ENCODE results near the gene MIA2. TPM values are rescaled to one million over a fixed set of nuclear protein-coding genes. Genes with fewer than 3 reads are reported as not detected.

MIA2 gene
- polyA plus RNA-seq, 1 of the 3 experiments (the other 2 are of a cell fraction): 2.6 TPM

GRCh38 chr14:39364509-39364908 lies 130.8 kb downstream of the MIA2 start:
- no peak overlapping the region for H2AFZ ChIP-seq (ENCODE audit: low read depth)
- ChIA-PET CTCF (no interaction called here), POLR2A (no interaction called here)
- H3K9ac ChIP-seq: no peak overlapping the region
- no peak for TF ChIP-seq SMC3 (IDR thresholded peaks at IDR 0.05; ENCODE audit: low read depth, low read length)
- no peak overlapping the region for H3K27ac ChIP-seq (ENCODE audit: low read depth in 2 of 2, low read length in 1 of 2)
- H3K4me1 ChIP-seq (ENCODE audit: control insufficient read depth in 1 of 2, insufficient read depth in 2 of 2, low read depth in 1 of 2, low read length in 1 of 2): no peaks in the 10 kb centered on the region
- H3K4me3 ChIP-seq (ENCODE audit: low read depth in 2 of 2, low read length in 1 of 2): no peak overlapping the region
- DNase-seq: no peak
- no peaks in the 10 kb centered on the region for H3K79me2 ChIP-seq (ENCODE audit: insufficient read depth)
- H4K20me1 ChIP-seq (ENCODE audit: insufficient read depth): no peaks in the 10 kb centered on the region
- no peaks in the 10 kb centered on the region for H3K9me2 ChIP-seq
- peaks cover 0 to 7% of the 10 kb centered on the region in 2 experiments for H3K36me3 ChIP-seq (replicated peaks in 1 of 2; ENCODE audit: control insufficient read depth in 1 of 2, insufficient read depth in 2 of 2, low read length in 1 of 2)
- H3K27me3 ChIP-seq (ENCODE audit: insufficient read depth): no peaks in the 10 kb centered on the region
- 75% methylated on average over 1 of the region's 1 CpG for WGBS (ENCODE audit: low lambda C conversion rate)
- no peaks in the 10 kb centered on the region for H3K9me3 ChIP-seq
- H3F3A ChIP-seq (replicated peaks; ENCODE audit: insufficient read depth): no peaks in the 10 kb centered on the region
- H3K4me2 ChIP-seq: no peak overlapping the region

DNA sequence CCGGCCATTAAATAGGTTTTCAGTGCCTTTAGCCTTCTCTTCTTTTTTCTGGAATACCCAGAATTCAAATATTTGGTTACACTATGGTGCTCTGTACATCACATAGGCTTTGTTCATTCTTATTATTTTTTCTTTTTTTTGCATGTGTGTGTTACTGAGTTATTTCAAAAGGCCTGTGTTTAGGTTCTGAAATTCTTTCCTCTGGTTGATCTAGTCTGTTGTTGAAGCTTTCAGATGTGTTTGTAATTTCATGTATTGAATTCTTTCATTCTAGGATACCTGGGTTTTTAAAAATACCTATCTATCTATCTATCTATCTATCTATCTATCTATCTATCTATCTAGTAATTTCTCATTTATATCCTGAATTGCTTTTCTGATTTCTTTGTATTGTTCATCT lies 131.6 kb downstream of the MIA2 start:
- Histone ChIP-seq H3K9me3 (no peaks in the 10 kb centered on the region), H3K27ac (ENCODE audit: low read depth in 2 of 2, low read length in 1 of 2) (no peak overlapping the region), H3K9ac (no peak overlapping the region), H3K4me2 (no peak overlapping the region), H3F3A (replicated peaks; ENCODE audit: insufficient read depth) (no peaks in the 10 kb centered on the region), H4K20me1 (ENCODE audit: insufficient read depth) (no peaks in the 10 kb centered on the region), H3K4me3 (ENCODE audit: low read depth in 2 of 2, low read length in 1 of 2) (no peak overlapping the region), H3K9me2 (no peaks in the 10 kb centered on the region), H3K36me3 (replicated peaks in 1 of 2; ENCODE audit: control insufficient read depth in 1 of 2, insufficient read depth in 2 of 2, low read length in 1 of 2) (peaks cover 0 to 7% of the 10 kb centered on the region in 2 experiments), H2AFZ (ENCODE audit: low read depth) (no peak overlapping the region), H3K27me3 (ENCODE audit: insufficient read depth) (no peaks in the 10 kb centered on the region), H3K79me2 (ENCODE audit: insufficient read depth) (no peaks in the 10 kb centered on the region), H3K4me1 (ENCODE audit: control insufficient read depth in 1 of 2, insufficient read depth in 2 of 2, low read depth in 1 of 2, low read length in 1 of 2) (no peaks in the 10 kb centered on the region)
- 91% methylated on average over 1 of the region's 1 CpG for WGBS (ENCODE audit: low lambda C conversion rate)
- ChIA-PET CTCF (no interaction called here), POLR2A (no interaction called here)
- DNase-seq: no peak
- no peak for TF ChIP-seq PBX3 (IDR thresholded peaks at IDR 0.05)
- no peak for TF ChIP-seq NFIC (IDR thresholded peaks at IDR 0.05; ENCODE audit: borderline replicate concordance)
- no peak for TF ChIP-seq MAX (IDR thresholded peaks at IDR 0.05; ENCODE audit: low read depth)

GRCh38 chr14:39366460-39367386 lies 133.0 kb downstream of the MIA2 start:
- POLR2A ChIA-PET: interaction anchor here (0.9 kb wide), 1 partner anchor 1472 kb away, joined by 3 read pairs; no protein-coding TSS in a partner anchor
- CTCF ChIA-PET: no interaction called here
- no peak overlapping the region for H3K4me3 ChIP-seq (ENCODE audit: low read depth in 2 of 2, low read length in 1 of 2)

More at GRCh38 chr14:39366460-39367386, 133.0 kb downstream of the MIA2 start:
- Histone ChIP-seq H3K9ac (no peak overlapping the region), H3K9me3 (no peaks in the 10 kb centered on the region), H3K4me2 (no peak overlapping the region), H3K79me2 (ENCODE audit: insufficient read depth) (no peaks in the 10 kb centered on the region), H4K20me1 (ENCODE audit: insufficient read depth) (no peaks in the 10 kb centered on the region), H3K4me1 (ENCODE audit: control insufficient read depth in 1 of 2, insufficient read depth in 2 of 2, low read depth in 1 of 2, low read length in 1 of 2) (no peaks in the 10 kb centered on the region), H3K27ac (ENCODE audit: low read depth in 2 of 2, low read length in 1 of 2) (no peak overlapping the region), H2AFZ (ENCODE audit: low read depth) (no peak overlapping the region), H3F3A (replicated peaks; ENCODE audit: insufficient read depth) (no peaks in the 10 kb centered on the region), H3K27me3 (ENCODE audit: insufficient read depth) (no peaks in the 10 kb centered on the region), H3K9me2 (no peaks in the 10 kb centered on the region), H3K36me3 (replicated peaks in 1 of 2; ENCODE audit: control insufficient read depth in 1 of 2, insufficient read depth in 2 of 2, low read length in 1 of 2) (peaks cover 0 to 7% of the 10 kb centered on the region in 2 experiments)
- no peak for DNase-seq
- TF ChIP-seq MAX (IDR thresholded peaks at IDR 0.05; ENCODE audit: low read depth) (no peak), ZBTB33 (IDR thresholded peaks at IDR 0.05; ENCODE audit: borderline replicate concordance, low read depth) (no peak), MEF2A (IDR thresholded peaks at IDR 0.05; ENCODE audit: borderline replicate concordance, low read depth) (no peak), GABPA (IDR thresholded peaks at IDR 0.05; ENCODE audit: low read depth) (no peak), NFIC (IDR thresholded peaks at IDR 0.05; ENCODE audit: borderline replicate concordance) (no peak)
- TF ChIP-seq, protein P1, sequence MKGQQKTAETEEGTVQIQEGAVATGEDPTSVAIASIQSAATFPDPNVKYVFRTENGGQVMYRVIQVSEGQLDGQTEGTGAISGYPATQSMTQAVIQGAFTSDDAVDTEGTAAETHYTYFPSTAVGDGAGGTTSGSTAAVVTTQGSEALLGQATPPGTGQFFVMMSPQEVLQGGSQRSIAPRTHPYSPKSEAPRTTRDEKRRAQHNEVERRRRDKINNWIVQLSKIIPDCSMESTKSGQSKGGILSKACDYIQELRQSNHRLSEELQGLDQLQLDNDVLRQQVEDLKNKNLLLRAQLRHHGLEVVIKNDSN (IDR thresholded peaks at IDR 0.05; ENCODE audit: borderline replicate concordance, low read depth): no peak
- 75% methylated on average over 1 of the region's 10 CpGs for WGBS (ENCODE audit: low lambda C conversion rate)
